ENCODE results near the gene SORCS2.

DNA sequence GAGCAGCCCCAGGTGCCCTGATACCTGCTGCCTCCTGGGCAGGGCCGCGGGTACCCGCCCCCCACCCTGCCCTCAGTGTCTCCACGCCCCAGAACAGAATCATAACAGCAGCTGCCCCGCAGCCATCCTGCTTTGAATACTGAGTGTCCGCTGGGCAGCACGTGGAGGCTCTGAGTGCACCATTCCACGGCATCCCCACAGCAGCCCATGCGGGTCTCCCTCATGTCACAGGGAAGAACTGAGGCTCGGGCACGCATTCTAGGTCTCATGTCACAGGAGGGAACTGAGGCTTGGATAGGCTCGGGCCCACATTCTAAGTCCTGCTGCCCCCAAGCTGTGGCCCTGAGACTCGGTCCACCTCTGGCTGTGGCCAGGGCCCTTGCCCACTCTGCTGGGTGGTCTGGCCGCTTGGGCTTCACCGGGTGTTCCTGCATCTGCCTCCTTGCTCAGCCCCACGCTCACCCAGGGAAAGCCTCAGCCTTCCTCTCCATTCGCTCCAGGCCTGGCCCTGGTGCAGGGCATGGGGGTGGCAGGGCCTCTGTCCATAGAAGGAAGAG lies 464.0 kb downstream of the SORCS2 start:
- TF ChIP-seq, protein P1, sequence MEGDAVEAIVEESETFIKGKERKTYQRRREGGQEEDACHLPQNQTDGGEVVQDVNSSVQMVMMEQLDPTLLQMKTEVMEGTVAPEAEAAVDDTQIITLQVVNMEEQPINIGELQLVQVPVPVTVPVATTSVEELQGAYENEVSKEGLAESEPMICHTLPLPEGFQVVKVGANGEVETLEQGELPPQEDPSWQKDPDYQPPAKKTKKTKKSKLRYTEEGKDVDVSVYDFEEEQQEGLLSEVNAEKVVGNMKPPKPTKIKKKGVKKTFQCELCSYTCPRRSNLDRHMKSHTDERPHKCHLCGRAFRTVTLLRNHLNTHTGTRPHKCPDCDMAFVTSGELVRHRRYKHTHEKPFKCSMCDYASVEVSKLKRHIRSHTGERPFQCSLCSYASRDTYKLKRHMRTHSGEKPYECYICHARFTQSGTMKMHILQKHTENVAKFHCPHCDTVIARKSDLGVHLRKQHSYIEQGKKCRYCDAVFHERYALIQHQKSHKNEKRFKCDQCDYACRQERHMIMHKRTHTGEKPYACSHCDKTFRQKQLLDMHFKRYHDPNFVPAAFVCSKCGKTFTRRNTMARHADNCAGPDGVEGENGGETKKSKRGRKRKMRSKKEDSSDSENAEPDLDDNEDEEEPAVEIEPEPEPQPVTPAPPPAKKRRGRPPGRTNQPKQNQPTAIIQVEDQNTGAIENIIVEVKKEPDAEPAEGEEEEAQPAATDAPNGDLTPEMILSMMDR (conservative IDR thresholded peaks at IDR 0.05; ENCODE audit: low read depth, low read length), result no peak
- no peak for TF ChIP-seq EZH2 (IDR thresholded peaks at IDR 0.05; ENCODE audit: borderline replicate concordance, low read depth, low read length, poor library complexity, severe bottlenecking)

All from A673 (cell line).